Neuronal stem cell (in vitro differentiated cells): Measurements from ENCODE around the gene ZSCAN31.
A peak's percentile ranks its signal among the peaks of the same experiment; 100 is the strongest.

Experiments
- DNase-seq: peaks from one replicate; pipeline ENCODE4 v3.0.0-alpha.2; 2013; ENCODE audit warnings: low spot score
- H2AFZ ChIP-seq: one replicate; pipeline ENCODE4 v1.6.1; 2013; ENCODE audit warnings: mild to moderate bottlenecking, low read length, inconsistent platforms
- H2AK5ac ChIP-seq: 2 replicates; pipeline ENCODE4 v1.6.1; 2013; ENCODE audit warnings: low read depth, mild to moderate bottlenecking, inconsistent platforms, low read length, moderate library complexity, mixed read lengths
- H2BK120ac ChIP-seq: 2 replicates; pipeline ENCODE4 v1.6.1; 2013; ENCODE audit warnings: low read depth, mild to moderate bottlenecking, inconsistent platforms, low read length, moderate library complexity, mixed read lengths
- H2BK12ac ChIP-seq: one replicate; pipeline ENCODE4 v1.6.1; 2013; ENCODE audit warnings: low read length, inconsistent platforms
- H2BK15ac ChIP-seq: 2 replicates; pipeline ENCODE4 v1.6.1; 2013; ENCODE audit warnings: mild to moderate bottlenecking, low read length, inconsistent platforms, mixed read lengths
- H2BK5ac ChIP-seq: one replicate; pipeline ENCODE4 v1.6.1; 2013; ENCODE audit warnings: inconsistent platforms, mild to moderate bottlenecking, low read length, moderate library complexity
- H3K14ac ChIP-seq: one replicate; pipeline ENCODE4 v1.6.1; 2013; ENCODE audit warnings: low read length, inconsistent platforms
- H3K18ac ChIP-seq: 2 replicates; pipeline ENCODE4 v1.6.1; 2013; ENCODE audit warnings: low read length, inconsistent platforms
- H3K23ac ChIP-seq: 2 replicates; pipeline ENCODE4 v1.6.1; 2013; ENCODE audit warnings: low read depth, mild to moderate bottlenecking, mixed read lengths, low read length, inconsistent platforms; ENCODE audit not compliant: poor library complexity
- H3K27ac ChIP-seq: replicated peaks from 3 replicates; pipeline ENCODE4 v1.5.1; 2013; ENCODE audit warnings: low read length, inconsistent platforms
- H3K27me3 ChIP-seq, 3 experiments: 2 replicates each; pipeline ENCODE4 v1.6.1; 2013; ENCODE audit warnings: low read length in 3 of 3, mild to moderate bottlenecking in 2 of 3, inconsistent platforms in 1 of 3, low read depth in 1 of 3, mixed read lengths in 1 of 3, moderate library complexity in 1 of 3; ENCODE audit not compliant: control insufficient read depth in 3 of 3, insufficient read depth in 3 of 3
- H3K36me3 ChIP-seq, 2 donors: replicated peaks in 1 of 2; 2 replicates each; pipeline ENCODE4 v1.6.1; 2013; ENCODE audit warnings: low read length in 2 of 2; ENCODE audit not compliant: control insufficient read depth in 2 of 2, insufficient read depth in 2 of 2
- H3K4ac ChIP-seq: 2 replicates; pipeline ENCODE4 v1.6.1; 2013; ENCODE audit warnings: inconsistent platforms, mild to moderate bottlenecking, low read length, moderate library complexity
- H3K4me1 ChIP-seq, 2 donors: 1 replicate in 1 of 2; 2 replicates in 1 of 2; pipeline ENCODE4 v1.6.1; 2013; ENCODE audit warnings: low read length in 2 of 2, low read depth in 1 of 2; ENCODE audit not compliant: control insufficient read depth in 2 of 2, insufficient read depth in 1 of 2
- H3K4me2 ChIP-seq: one replicate; pipeline ENCODE4 v1.6.1; 2013; ENCODE audit warnings: mild to moderate bottlenecking, low read length, inconsistent platforms; ENCODE audit not compliant: insufficient read depth, poor library complexity, severe bottlenecking
- H3K4me3 ChIP-seq, 2 donors: 2 replicates each; pipeline ENCODE4 v1.5.1; 2013; ENCODE audit warnings: low read length in 2 of 2, mild to moderate bottlenecking in 2 of 2, inconsistent platforms in 1 of 2, moderate library complexity in 1 of 2
- H3K79me1 ChIP-seq: one replicate; pipeline ENCODE4 v1.6.1; 2013; ENCODE audit warnings: low read depth, mild to moderate bottlenecking, inconsistent platforms, low read length, moderate library complexity
- H3K9ac ChIP-seq: one replicate; pipeline ENCODE4 v1.6.1; 2013; ENCODE audit warnings: mild to moderate bottlenecking, low read depth, low read length, inconsistent platforms; ENCODE audit not compliant: poor library complexity
- H3K9me3 ChIP-seq, 2 donors: replicated peaks in 1 of 2; 2 replicates each; pipeline versions ENCODE3 to v1.6.1; 2013; ENCODE audit warnings: low read length in 2 of 2, mild to moderate bottlenecking in 2 of 2, inconsistent platforms in 1 of 2, low read depth in 1 of 2, mixed read lengths in 1 of 2, moderate library complexity in 1 of 2; ENCODE audit not compliant: control insufficient read depth in 2 of 2, insufficient read depth in 1 of 2
- H4K8ac ChIP-seq: one replicate; pipeline ENCODE4 v1.6.1; 2013; ENCODE audit warnings: low read depth, mild to moderate bottlenecking, inconsistent platforms, low read length, moderate library complexity
- H4K91ac ChIP-seq: one replicate; pipeline ENCODE4 v1.6.1; 2013; ENCODE audit warnings: low read length, low read depth, mild to moderate bottlenecking, inconsistent platforms; ENCODE audit not compliant: poor library complexity
- WGBS, 2 donors: extraction: QIAGEN DNeasy Blood & Tissue Kit; methylation state at CpG; one replicate each; pipeline ENCODE4 v1.1.7; 2013; ENCODE audit warnings: missing lambda C conversion rate in 2 of 2, mixed read lengths in 1 of 2; ENCODE audit not compliant: insufficient read length in 2 of 2, insufficient replicate concordance in 1 of 2; ENCODE audit errors: extremely low coverage in 2 of 2; 5-methylcytosine and 5-hydroxymethylcytosine counted together

Gene ZSCAN31

GRCh38 chr6:28343898-28344677 lies 8.1 kb upstream of the ZSCAN31 start:
- Histone ChIP-seq H3K4me2 (no peak overlapping the region), H3K36me3 (no peaks in the 10 kb centered on the region), H3K79me1 (no peaks in the 10 kb centered on the region), H2AFZ (no peak overlapping the region), H3K9ac (no peak overlapping the region), H3K4me3 (no peak overlapping the region), H3K18ac (no peak overlapping the region), H2BK15ac (no peak overlapping the region), H3K4ac (no peak overlapping the region), H3K27me3 (peaks cover 0 to 19% (median 0%) of the 10 kb centered on the region in 3 experiments), H2BK12ac (no peak overlapping the region), H2BK120ac (no peak overlapping the region), H4K8ac (no peak overlapping the region), H3K23ac (no peak overlapping the region), H3K14ac (no peak overlapping the region), H3K4me1 (no peaks in the 10 kb centered on the region), H4K91ac (no peak overlapping the region), H3K27ac (no peak overlapping the region), H2BK5ac (no peak overlapping the region), H2AK5ac (no peak overlapping the region), H3K9me3 (no peaks in the 10 kb centered on the region)
- no peak for DNase-seq
- WGBS, 2 donors: no CpG with 5 or more reads among the region's 1 CpG

GRCh38 chr6:28340310-28341095 lies 4.6 kb upstream of the ZSCAN31 start:
- Histone ChIP-seq H2BK120ac (no peak overlapping the region), H3K18ac (no peak overlapping the region), H3K36me3 (no peaks in the 10 kb centered on the region), H3K23ac (no peak overlapping the region), H2BK15ac (no peak overlapping the region), H3K4me2 (no peak overlapping the region), H3K79me1 (no peaks in the 10 kb centered on the region), H3K9me3 (no peaks in the 10 kb centered on the region), H3K4ac (no peak overlapping the region), H2BK12ac (no peak overlapping the region), H2AFZ (no peak overlapping the region), H3K4me1 (peaks cover 0 to 4% of the 10 kb centered on the region in 2 donors), H2AK5ac (no peak overlapping the region), H4K8ac (no peak overlapping the region), H3K27me3 (peaks cover 0 to 4% (median 0%) of the 10 kb centered on the region in 3 experiments), H3K9ac (no peak overlapping the region), H4K91ac (no peak overlapping the region), H2BK5ac (no peak overlapping the region), H3K4me3 (no peak overlapping the region), H3K14ac (no peak overlapping the region), H3K27ac (no peak overlapping the region)
- no CpG with 5 or more reads among the region's 1 CpG for WGBS, 2 donors
- no peak for DNase-seq

- H3K4me1 ChIP-seq: peaks cover 3 to 7% of the 10 kb centered on the region in 2 donors
- no peaks in the 10 kb centered on the region for H3K27me3 ChIP-seq
- peaks cover 0 to 2% of the 10 kb centered on the region in 2 donors for H3K9me3 ChIP-seq
- H3K27ac ChIP-seq: no peak overlapping the region
- H2BK5ac ChIP-seq: no peak overlapping the region
- H3K4me3 ChIP-seq: peak overlapping the region in 1 of 2 donors; percentile 64
- H3K4me2 ChIP-seq: peak overlapping the region; percentile 51
- no peak overlapping the region for H3K23ac ChIP-seq
- H3K4ac ChIP-seq: no peak overlapping the region
- no peaks in the 10 kb centered on the region for H3K36me3 ChIP-seq
- H2AK5ac ChIP-seq: no peak overlapping the region
- H2AFZ ChIP-seq: peak overlapping the region; percentile 85
- H3K79me1 ChIP-seq: no peaks in the 10 kb centered on the region
- no peak overlapping the region for H3K9ac ChIP-seq
- no peak overlapping the region for H4K91ac ChIP-seq
- H3K14ac ChIP-seq: no peak overlapping the region
- H2BK15ac ChIP-seq: no peak overlapping the region
- H2BK120ac ChIP-seq: no peak overlapping the region
- no peak overlapping the region for H4K8ac ChIP-seq
- H2BK12ac ChIP-seq: no peak overlapping the region
- DNase-seq: no peak
- no peak overlapping the region for H3K18ac ChIP-seq
These were observed 1.2 kb upstream of the ZSCAN31 start for GRCh38 chr6:28337121-28337520.
